ENCODE results near the gene METTL22.
"Not testable (repeated sequence)": the region's sequence is repeated elsewhere in the genome, so short reads cannot be mapped to it uniquely, and the experiment has no call there.

Gene METTL22

GRCh38 chr16:8639694-8640093 lies 18.2 kb downstream of the METTL22 start:
- H3K4me3 ChIP-seq (ENCODE audit: low read length), result no peak overlapping the region
- H3K9ac ChIP-seq (ENCODE audit: low read length), result no peak overlapping the region
- no peaks in the 10 kb centered on the region for H3K27me3 ChIP-seq (replicated peaks; ENCODE audit: control insufficient read depth, insufficient read depth, low read length)
- no peaks in the 10 kb centered on the region for H3K9me3 ChIP-seq (ENCODE audit: control insufficient read depth, low read length)
- no peaks in the 10 kb centered on the region for H3K4me1 ChIP-seq (ENCODE audit: control insufficient read depth, insufficient read depth, low read length)
- DNase-seq (ENCODE audit: low read depth), result no peak
- peaks cover 88% of the 10 kb centered on the region for H3K36me3 ChIP-seq (ENCODE audit: control insufficient read depth, insufficient read depth, low read length, severe bottlenecking)

- Histone ChIP-seq H3K9me3 (ENCODE audit: control insufficient read depth, low read length) (no peaks in the 10 kb centered on the region), H3K27me3 (replicated peaks; ENCODE audit: control insufficient read depth, insufficient read depth, low read length) (no peaks in the 10 kb centered on the region), H3K4me3 (ENCODE audit: low read length) (no peak overlapping the region), H3K36me3 (ENCODE audit: control insufficient read depth, insufficient read depth, low read length, severe bottlenecking) (peaks cover 90% of the 10 kb centered on the region), H3K4me1 (ENCODE audit: control insufficient read depth, insufficient read depth, low read length) (no peaks in the 10 kb centered on the region), H3K9ac (ENCODE audit: low read length) (no peak overlapping the region)
- DNase-seq (ENCODE audit: low read depth), result no peak
Observed at GRCh38 chr16:8641671-8642070, 20.2 kb downstream of the METTL22 start.

- Histone ChIP-seq H3K9me3 (ENCODE audit: control insufficient read depth, low read length) (no peaks in the 10 kb centered on the region), H3K27me3 (replicated peaks; ENCODE audit: control insufficient read depth, insufficient read depth, low read length) (no peaks in the 10 kb centered on the region), H3K4me1 (ENCODE audit: control insufficient read depth, insufficient read depth, low read length) (no peaks in the 10 kb centered on the region), H3K36me3 (ENCODE audit: control insufficient read depth, insufficient read depth, low read length, severe bottlenecking) (peaks cover 90% of the 10 kb centered on the region), H3K9ac (ENCODE audit: low read length) (no peak overlapping the region), H3K4me3 (ENCODE audit: low read length) (no peak overlapping the region)
- no peak for DNase-seq (ENCODE audit: low read depth)
Observed at GRCh38 chr16:8642146-8642545, 20.6 kb downstream of the METTL22 start.

GRCh38 chr16:8644211-8645140 lies 23.0 kb downstream of the METTL22 start:
- no peak for DNase-seq (ENCODE audit: low read depth)
- Histone ChIP-seq H3K9me3 (ENCODE audit: control insufficient read depth, low read length) (no peaks in the 10 kb centered on the region), H3K27me3 (replicated peaks; ENCODE audit: control insufficient read depth, insufficient read depth, low read length) (no peaks in the 10 kb centered on the region), H3K4me3 (ENCODE audit: low read length) (no peak overlapping the region), H3K36me3 (ENCODE audit: control insufficient read depth, insufficient read depth, low read length, severe bottlenecking) (peaks cover 89% of the 10 kb centered on the region), H3K4me1 (ENCODE audit: control insufficient read depth, insufficient read depth, low read length) (no peaks in the 10 kb centered on the region), H3K9ac (ENCODE audit: low read length) (no peak overlapping the region)

- Histone ChIP-seq H3K4me3 (ENCODE audit: low read length) (no peak overlapping the region), H3K9ac (ENCODE audit: low read length) (no peak overlapping the region), H3K36me3 (ENCODE audit: control insufficient read depth, insufficient read depth, low read length, severe bottlenecking) (peaks cover 83% of the 10 kb centered on the region), H3K27me3 (replicated peaks; ENCODE audit: control insufficient read depth, insufficient read depth, low read length) (no peaks in the 10 kb centered on the region), H3K9me3 (ENCODE audit: control insufficient read depth, low read length) (no peaks in the 10 kb centered on the region), H3K4me1 (ENCODE audit: control insufficient read depth, insufficient read depth, low read length) (no peaks in the 10 kb centered on the region)
- no peak for DNase-seq (ENCODE audit: low read depth)
Observed at GRCh38 chr16:8645141-8645521, 23.6 kb downstream of the METTL22 start.

GRCh38 chr16:8645831-8646230 lies 24.3 kb downstream of the METTL22 start:
- peaks cover 81% of the 10 kb centered on the region for H3K36me3 ChIP-seq (ENCODE audit: control insufficient read depth, insufficient read depth, low read length, severe bottlenecking)

GRCh38 chr16:8646326-8647053 lies 25.0 kb downstream of the METTL22 start:
- DNase-seq (ENCODE audit: low read depth), result no peak
- Histone ChIP-seq H3K4me1 (ENCODE audit: control insufficient read depth, insufficient read depth, low read length) (no peaks in the 10 kb centered on the region), H3K4me3 (ENCODE audit: low read length) (no peak overlapping the region), H3K36me3 (ENCODE audit: control insufficient read depth, insufficient read depth, low read length, severe bottlenecking) (peaks cover 75% of the 10 kb centered on the region), H3K9me3 (ENCODE audit: control insufficient read depth, low read length) (no peaks in the 10 kb centered on the region), H3K27me3 (replicated peaks; ENCODE audit: control insufficient read depth, insufficient read depth, low read length) (no peaks in the 10 kb centered on the region), H3K9ac (ENCODE audit: low read length) (no peak overlapping the region)

More at GRCh38 chr16:8645831-8646230, 24.3 kb downstream of the METTL22 start:
- Histone ChIP-seq H3K4me3 (ENCODE audit: low read length) (no peak overlapping the region), H3K9me3 (ENCODE audit: control insufficient read depth, low read length) (no peaks in the 10 kb centered on the region), H3K27me3 (replicated peaks; ENCODE audit: control insufficient read depth, insufficient read depth, low read length) (no peaks in the 10 kb centered on the region), H3K4me1 (ENCODE audit: control insufficient read depth, insufficient read depth, low read length) (no peaks in the 10 kb centered on the region), H3K9ac (ENCODE audit: low read length) (no peak overlapping the region)
- DNase-seq (ENCODE audit: low read depth), result no peak

GRCh38 chr16:8647721-8648318 lies 26.3 kb downstream of the METTL22 start:
- no peak overlapping the region for H3K4me3 ChIP-seq (ENCODE audit: low read length)
- no peaks in the 10 kb centered on the region for H3K4me1 ChIP-seq (ENCODE audit: control insufficient read depth, insufficient read depth, low read length)
- no peak overlapping the region for H3K9ac ChIP-seq (ENCODE audit: low read length)
- no peaks in the 10 kb centered on the region for H3K9me3 ChIP-seq (ENCODE audit: control insufficient read depth, low read length)
- H3K36me3 ChIP-seq (ENCODE audit: control insufficient read depth, insufficient read depth, low read length, severe bottlenecking), result peaks cover 62% of the 10 kb centered on the region
- no peaks in the 10 kb centered on the region for H3K27me3 ChIP-seq (replicated peaks; ENCODE audit: control insufficient read depth, insufficient read depth, low read length)
- DNase-seq (ENCODE audit: low read depth), result no peak

- Histone ChIP-seq H3K4me1 (ENCODE audit: control insufficient read depth, insufficient read depth, low read length) (no peaks in the 10 kb centered on the region), H3K9ac (ENCODE audit: low read length) (no peak overlapping the region), H3K4me3 (ENCODE audit: low read length) (no peak overlapping the region), H3K9me3 (ENCODE audit: control insufficient read depth, low read length) (no peaks in the 10 kb centered on the region), H3K36me3 (ENCODE audit: control insufficient read depth, insufficient read depth, low read length, severe bottlenecking) (peaks cover 51% of the 10 kb centered on the region), H3K27me3 (replicated peaks; ENCODE audit: control insufficient read depth, insufficient read depth, low read length) (no peaks in the 10 kb centered on the region)
- DNase-seq (ENCODE audit: low read depth), result no peak
Observed at GRCh38 chr16:8648877-8649276, 27.4 kb downstream of the METTL22 start.

- no peak overlapping the region for H3K9ac ChIP-seq (ENCODE audit: low read length)
- H3K27me3 ChIP-seq (replicated peaks; ENCODE audit: control insufficient read depth, insufficient read depth, low read length), result no peaks in the 10 kb centered on the region
- H3K4me3 ChIP-seq (ENCODE audit: low read length), result no peak overlapping the region
- H3K4me1 ChIP-seq (ENCODE audit: control insufficient read depth, insufficient read depth, low read length), result no peaks in the 10 kb centered on the region
- peaks cover 3% of the 10 kb centered on the region for H3K9me3 ChIP-seq (ENCODE audit: control insufficient read depth, low read length)
- no peak for DNase-seq (ENCODE audit: low read depth)
- peaks cover 40% of the 10 kb centered on the region for H3K36me3 ChIP-seq (ENCODE audit: control insufficient read depth, insufficient read depth, low read length, severe bottlenecking)
Observed at GRCh38 chr16:8649829-8650554, 28.5 kb downstream of the METTL22 start.

- peak; percentile 19 for DNase-seq (ENCODE audit: low read depth)
- H3K4me3 ChIP-seq (ENCODE audit: low read length); H3K4me1 ChIP-seq (ENCODE audit: control insufficient read depth, insufficient read depth, low read length); H3K9ac ChIP-seq (ENCODE audit: low read length); H3K9me3 ChIP-seq (ENCODE audit: control insufficient read depth, low read length); H3K27me3 ChIP-seq (replicated peaks; ENCODE audit: control insufficient read depth, insufficient read depth, low read length): not testable (repeated sequence)
- peaks cover 20% of the 10 kb centered on the region for H3K36me3 ChIP-seq (ENCODE audit: control insufficient read depth, insufficient read depth, low read length, severe bottlenecking)
Observed at GRCh38 chr16:8651958-8652357, 30.5 kb downstream of the METTL22 start.
